ENCODE results near the gene DYNC2H1. TPM values are rescaled to one million over a fixed set of nuclear protein-coding genes. Genes with fewer than 3 reads are reported as not detected.

The DYNC2H1 gene
- total and polyA plus RNA-seq, 9 donors: 13.5 to 49.1 (median 26.2) TPM

GRCh38 chr11:103210543-103210942, 101.3 kb downstream of the DYNC2H1 start:
- TF ChIP-seq EP300 (IDR thresholded peaks at IDR 0.05): no peak
- no peak for TF ChIP-seq POLR2A (IDR thresholded peaks at IDR 0.05)
- TF ChIP-seq, protein P1, sequence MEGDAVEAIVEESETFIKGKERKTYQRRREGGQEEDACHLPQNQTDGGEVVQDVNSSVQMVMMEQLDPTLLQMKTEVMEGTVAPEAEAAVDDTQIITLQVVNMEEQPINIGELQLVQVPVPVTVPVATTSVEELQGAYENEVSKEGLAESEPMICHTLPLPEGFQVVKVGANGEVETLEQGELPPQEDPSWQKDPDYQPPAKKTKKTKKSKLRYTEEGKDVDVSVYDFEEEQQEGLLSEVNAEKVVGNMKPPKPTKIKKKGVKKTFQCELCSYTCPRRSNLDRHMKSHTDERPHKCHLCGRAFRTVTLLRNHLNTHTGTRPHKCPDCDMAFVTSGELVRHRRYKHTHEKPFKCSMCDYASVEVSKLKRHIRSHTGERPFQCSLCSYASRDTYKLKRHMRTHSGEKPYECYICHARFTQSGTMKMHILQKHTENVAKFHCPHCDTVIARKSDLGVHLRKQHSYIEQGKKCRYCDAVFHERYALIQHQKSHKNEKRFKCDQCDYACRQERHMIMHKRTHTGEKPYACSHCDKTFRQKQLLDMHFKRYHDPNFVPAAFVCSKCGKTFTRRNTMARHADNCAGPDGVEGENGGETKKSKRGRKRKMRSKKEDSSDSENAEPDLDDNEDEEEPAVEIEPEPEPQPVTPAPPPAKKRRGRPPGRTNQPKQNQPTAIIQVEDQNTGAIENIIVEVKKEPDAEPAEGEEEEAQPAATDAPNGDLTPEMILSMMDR (IDR thresholded peaks at IDR 0.05): no peak
- H3K36me3 ChIP-seq: no peaks in the 10 kb centered on the region
- intact Hi-C loops (cut with DNase I): no loop called here
- no peak for DNase-seq
- no peak overlapping the region for H3K27ac ChIP-seq
- H3K27me3 ChIP-seq: no peaks in the 10 kb centered on the region
- no peak overlapping the region for H3K4me3 ChIP-seq
- H3K4me1 ChIP-seq (ENCODE audit: insufficient read depth): no peaks in the 10 kb centered on the region
- no peaks in the 10 kb centered on the region for H3K9me3 ChIP-seq
- 92 to 96% (median 96%) methylated on average over 1 of the region's 1 CpG for WGBS, 3 donors

DNA sequence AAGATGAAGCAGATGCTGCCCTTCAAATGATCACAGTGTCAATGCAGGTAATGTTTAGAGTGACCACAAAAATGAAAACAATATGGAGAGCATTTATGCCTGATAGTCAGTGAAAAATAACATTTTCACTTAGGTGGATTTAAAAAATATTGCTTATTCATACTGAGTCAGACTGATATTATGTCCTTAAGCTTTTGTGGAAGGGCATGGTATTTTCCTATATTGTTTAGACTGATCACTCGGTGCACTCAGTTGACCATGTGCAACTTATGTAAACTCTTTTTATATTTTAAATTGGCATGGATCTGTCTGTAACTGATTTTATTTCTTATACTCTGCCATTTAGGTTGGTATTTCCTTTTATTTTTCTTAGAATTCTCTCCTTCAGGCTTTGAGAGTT, 106.6 kb downstream of the DYNC2H1 start:
- no peak for DNase-seq
- Histone ChIP-seq H3K9me3 (no peaks in the 10 kb centered on the region), H3K4me3 (no peak overlapping the region), H3K27me3 (no peaks in the 10 kb centered on the region), H3K27ac (no peak overlapping the region), H3K4me1 (ENCODE audit: insufficient read depth) (no peaks in the 10 kb centered on the region), H3K36me3 (peaks cover 2% of the 10 kb centered on the region)
- WGBS, 3 donors: 46 to 79% (median 54%) methylated on average over 1 of the region's 1 CpG
- TF ChIP-seq EP300 (IDR thresholded peaks at IDR 0.05): no peak
- TF ChIP-seq, protein P1 (IDR thresholded peaks at IDR 0.05): no peak
- TF ChIP-seq POLR2A (IDR thresholded peaks at IDR 0.05): no peak
- intact Hi-C loops (cut with DNase I): no loop called here

DNA sequence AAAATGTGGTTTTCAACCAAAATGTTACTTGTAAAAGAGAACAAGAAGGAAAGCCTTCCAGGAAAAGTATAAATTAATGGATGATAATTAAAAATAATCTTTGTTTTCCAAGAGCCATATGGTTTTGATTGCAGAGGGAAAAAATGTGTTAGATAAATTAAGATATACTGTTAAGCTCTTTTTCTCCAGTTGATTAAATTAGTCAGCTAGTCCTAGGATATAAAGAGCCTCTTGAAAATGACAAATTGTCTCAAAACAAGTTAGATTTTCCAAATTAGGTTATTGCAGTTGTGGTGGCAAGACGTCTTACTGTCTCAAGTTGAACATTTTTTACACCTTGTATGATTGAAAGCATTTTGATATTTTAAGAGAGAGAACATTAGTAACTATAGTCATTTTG, 110.9 kb downstream of the DYNC2H1 start:
- H3K4me3 ChIP-seq: no peak overlapping the region
- no peak overlapping the region for H3K27ac ChIP-seq
- no peaks in the 10 kb centered on the region for H3K9me3 ChIP-seq
- no peaks in the 10 kb centered on the region for H3K4me1 ChIP-seq (ENCODE audit: insufficient read depth)
- no peaks in the 10 kb centered on the region for H3K27me3 ChIP-seq
- no peak for DNase-seq
- peaks cover 2% of the 10 kb centered on the region for H3K36me3 ChIP-seq
- intact Hi-C loops (cut with DNase I): no loop called here
- TF ChIP-seq, protein P1 (IDR thresholded peaks at IDR 0.05): no peak
- TF ChIP-seq EP300 (IDR thresholded peaks at IDR 0.05) (no peak), POLR2A (IDR thresholded peaks at IDR 0.05) (no peak)
- 85 to 93% (median 89%) methylated on average over 1 of the region's 1 CpG for WGBS, 3 donors

DNA sequence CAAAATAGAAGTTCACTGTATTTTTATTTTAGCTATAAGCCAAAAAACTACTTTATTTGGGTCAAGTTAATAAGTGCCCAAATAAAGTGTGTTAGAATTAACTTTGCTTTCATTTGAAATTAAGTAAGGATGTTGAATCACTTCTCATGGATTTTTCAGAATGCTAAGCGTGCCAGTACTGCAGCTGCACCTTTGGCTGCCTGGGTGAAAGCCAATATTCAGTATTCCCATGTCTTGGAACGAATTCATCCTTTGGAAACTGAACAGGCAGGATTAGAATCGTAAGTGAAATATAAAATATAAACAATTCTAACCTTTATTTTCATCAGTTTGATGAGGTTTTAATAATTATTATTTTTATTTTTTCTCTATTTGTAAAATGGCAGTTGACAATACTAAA, 113.6 kb downstream of the DYNC2H1 start:
- 18 to 21% (median 20%) methylated on average over 3 of the region's 3 CpGs for WGBS, 3 donors
- Histone ChIP-seq H3K4me3 (no peak overlapping the region), H3K36me3 (peaks cover 2% of the 10 kb centered on the region), H3K27ac (no peak overlapping the region), H3K9me3 (no peaks in the 10 kb centered on the region), H3K27me3 (no peaks in the 10 kb centered on the region), H3K4me1 (ENCODE audit: insufficient read depth) (no peaks in the 10 kb centered on the region)
- DNase-seq: peak in 1 of 5 donors; percentile 7
- TF ChIP-seq, protein P1 (IDR thresholded peaks at IDR 0.05): no peak
- TF ChIP-seq POLR2A (IDR thresholded peaks at IDR 0.05): no peak
- TF ChIP-seq EP300 (IDR thresholded peaks at IDR 0.05): no peak
- intact Hi-C loops (cut with DNase I): no loop called here
